ENCODE data around the gene KLHL3.

The KLHL3 gene

DNA sequence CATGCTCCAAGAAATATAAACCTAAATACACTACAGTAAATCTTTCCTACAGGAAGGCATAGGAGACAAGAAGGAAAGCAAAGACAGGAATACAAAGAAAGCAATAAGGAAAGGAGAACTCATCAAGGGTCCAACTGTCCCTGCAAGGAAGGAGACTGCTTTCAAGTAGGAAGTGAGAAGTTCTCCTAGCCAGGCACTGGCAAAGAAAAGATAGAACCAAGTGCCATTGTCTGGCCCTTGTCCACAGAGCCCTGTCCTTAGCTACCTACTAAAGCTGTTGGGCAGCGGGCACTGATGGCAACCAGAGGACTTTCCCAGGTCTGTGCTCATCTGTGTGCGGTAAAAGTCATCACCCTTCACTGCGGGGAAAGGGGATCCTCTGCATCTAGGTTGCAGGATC is 108.2 kb downstream of the KLHL3 start:
- no peak for TF ChIP-seq CTCF (conservative IDR thresholded peaks at IDR 0.05; ENCODE audit: low read depth)
- CTCF ChIA-PET, result interaction anchor here (4.6 kb wide), 1 partner anchor 114 kb away, joined by 93 read pairs; no protein-coding TSS in a partner anchor

DNA sequence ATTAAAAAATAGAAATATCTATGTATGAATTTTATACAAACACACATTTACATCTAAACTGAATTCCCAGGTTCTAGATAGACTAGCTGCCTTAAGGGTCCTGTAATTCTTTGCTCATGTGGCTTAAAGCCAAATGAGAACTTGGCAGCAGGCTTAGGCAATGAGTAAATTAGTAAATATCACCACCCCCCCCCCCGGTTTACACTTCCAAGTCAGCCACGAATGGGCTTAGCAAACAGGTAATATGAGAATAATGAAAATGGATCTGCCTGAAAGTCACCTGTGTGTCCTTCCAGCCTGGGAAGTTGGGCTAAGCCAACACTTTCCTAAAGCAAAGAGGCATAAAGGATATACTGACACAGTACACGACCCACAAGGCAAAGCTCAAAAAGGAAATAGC is 108.6 kb downstream of the KLHL3 start:
- TF ChIP-seq CTCF (conservative IDR thresholded peaks at IDR 0.05; ENCODE audit: low read depth), result no peak
- no peak overlapping the region for H3K27ac ChIP-seq
- CTCF ChIA-PET, result interaction anchor here (4.6 kb wide), 1 partner anchor 115 kb away, joined by 93 read pairs; no protein-coding TSS in a partner anchor
- DNase-seq (ENCODE audit: low spot score), result peak; percentile 39
- POLR2A ChIA-PET (ENCODE audit: low non-redundant PET), result no interaction called here

More for the DNA sequence above, 108.2 kb downstream of the KLHL3 start:
- H3K27ac ChIP-seq, result no peak overlapping the region
- DNase-seq (ENCODE audit: low spot score), result no peak
- POLR2A ChIA-PET (ENCODE audit: low non-redundant PET), result no interaction called here

DNA sequence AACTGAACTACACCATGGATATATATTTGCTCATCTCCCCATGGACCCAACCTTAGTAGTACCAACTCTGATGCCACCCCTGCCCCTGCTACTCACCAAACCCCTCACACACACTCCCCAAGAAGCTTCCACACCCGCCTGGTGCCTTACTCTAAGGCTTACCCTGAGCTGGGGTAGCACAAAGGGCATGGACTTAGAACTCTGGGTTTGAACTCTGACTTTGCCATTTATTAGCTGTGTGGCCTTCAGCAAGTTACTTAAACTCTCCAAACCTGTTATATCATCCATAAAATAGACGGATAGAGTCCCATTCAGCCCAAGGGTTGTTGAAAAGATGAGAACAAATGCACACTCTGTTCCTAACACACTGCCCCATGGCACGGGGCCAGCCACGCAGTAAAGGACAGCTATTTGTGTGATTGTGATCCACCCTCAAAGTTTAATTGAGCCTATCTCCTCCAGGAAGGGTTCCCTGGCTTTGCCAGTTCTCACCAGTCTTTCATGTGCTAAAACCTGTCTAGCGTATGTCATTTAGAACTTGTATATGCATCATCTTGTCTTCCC is 111.0 kb downstream of the KLHL3 start:
- H3K27ac ChIP-seq, result no peak overlapping the region
- no peak for TF ChIP-seq CTCF (conservative IDR thresholded peaks at IDR 0.05; ENCODE audit: low read depth)
- no peak for DNase-seq (ENCODE audit: low spot score)
- ChIA-PET CTCF (interaction anchor here (0.6 to 1.0 kb wide), 2 partner anchors 14 to 118 kb away, joined by 3 to 4 read pairs; no protein-coding TSS in a partner anchor), POLR2A (ENCODE audit: low non-redundant PET) (no interaction called here)

DNA sequence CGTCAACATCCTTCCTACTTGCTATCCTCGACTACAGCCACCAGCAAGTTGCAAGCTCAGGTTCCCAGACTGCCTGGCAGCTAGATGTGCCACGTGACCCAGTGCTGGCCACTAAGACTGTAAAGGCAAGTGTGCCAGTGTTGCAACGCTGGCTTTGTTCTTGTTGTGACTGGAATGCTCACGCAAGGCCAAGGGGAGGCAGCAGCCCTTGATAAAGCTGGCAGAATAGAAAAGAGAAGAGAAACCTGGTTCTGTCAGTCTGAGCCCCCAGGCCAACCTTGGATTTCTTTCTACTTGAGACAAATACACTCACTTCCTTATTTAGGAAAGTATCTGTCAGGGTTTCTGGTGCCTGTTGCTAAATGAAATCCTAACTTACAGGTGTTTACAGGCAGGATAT is 113.0 kb downstream of the KLHL3 start:
- TF ChIP-seq CTCF (conservative IDR thresholded peaks at IDR 0.05; ENCODE audit: low read depth), result no peak
- DNase-seq (ENCODE audit: low spot score), result no peak
- H3K27ac ChIP-seq, result peak overlapping the region; percentile 59; the same call in 1 of the 2 replicates
- CTCF ChIA-PET, result interaction anchor here (0.6 to 0.7 kb wide), 2 partner anchors 490 to 820 kb away, joined by 3 read pairs; no protein-coding TSS in a partner anchor
- POLR2A ChIA-PET (ENCODE audit: low non-redundant PET), result no interaction called here

- no peak for TF ChIP-seq CTCF (conservative IDR thresholded peaks at IDR 0.05; ENCODE audit: low read depth)
- peak overlapping the region; percentile 59 for H3K27ac ChIP-seq
- ChIA-PET POLR2A (ENCODE audit: low non-redundant PET) (no interaction called here), CTCF (interaction anchor here (0.7 to 4.1 kb wide), 4 partner anchors 7 to 819 kb away, joined by 3 to 17 read pairs (median 5); no protein-coding TSS in a partner anchor)
- DNase-seq (ENCODE audit: low spot score), result peak; percentile 82
These were observed 113.7 kb downstream of the KLHL3 start for GRCh38 chr5:137621861-137622823.

- DNase-seq (ENCODE audit: low spot score), result no peak
- no peak overlapping the region for H3K27ac ChIP-seq
- ChIA-PET POLR2A (ENCODE audit: low non-redundant PET) (no interaction called here), CTCF (interaction anchor here (1.1 to 4.1 kb wide), 3 partner anchors 8 to 121 kb away, joined by 3 to 17 read pairs (median 7); no protein-coding TSS in a partner anchor)
- TF ChIP-seq CTCF (conservative IDR thresholded peaks at IDR 0.05; ENCODE audit: low read depth), result no peak
These were observed 114.6 kb downstream of the KLHL3 start for GRCh38 chr5:137621306-137621705.
